Activated CD8-positive, alpha-beta memory T cell treated with anti-CD3 and anti-CD28 coated beads for 24 hours (primary cell): Measurements from ENCODE around the gene CEP295NL.
"Not testable (repeated sequence)": the region's sequence is repeated elsewhere in the genome, so short reads cannot be mapped to it uniquely, and the experiment has no call there.

ENCODE experiments used
- DNase-seq: peaks from one replicate; pipeline ENCODE4 v3.0.0-alpha.2; 2020

Gene CEP295NL

DNA sequence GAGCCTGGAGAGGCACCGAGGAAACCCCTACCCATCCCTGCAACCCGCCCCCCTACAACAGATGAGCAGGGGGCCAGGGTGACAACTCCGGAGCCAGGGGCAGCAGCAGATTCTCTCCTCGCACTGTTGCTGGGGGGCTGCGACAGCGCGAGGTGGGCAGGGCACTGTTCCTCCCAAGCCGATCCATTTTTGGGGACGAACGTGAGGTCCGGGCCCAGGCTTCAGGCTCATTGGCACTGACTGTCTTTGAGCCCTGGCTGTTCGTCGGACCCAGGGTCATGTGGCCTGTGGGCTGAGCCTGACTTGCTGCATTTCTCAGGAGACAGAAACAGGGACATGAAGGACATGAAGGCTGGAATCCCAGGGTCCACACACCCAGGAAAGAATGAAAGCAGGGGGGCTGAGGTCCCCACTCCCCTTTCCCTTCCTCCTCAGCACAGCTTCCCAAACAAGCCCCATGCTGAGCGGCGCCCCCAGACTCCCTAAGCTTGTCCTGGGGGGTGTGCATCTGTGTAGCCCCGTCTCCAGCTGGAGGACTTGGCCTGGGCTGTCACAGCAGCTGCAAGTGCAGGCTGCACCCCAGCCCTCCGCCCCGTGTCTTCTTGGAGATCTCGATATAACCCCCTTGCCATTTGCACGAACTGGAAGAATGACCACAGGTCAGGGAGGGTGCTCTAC is 18.7 kb downstream of the CEP295NL start:
- DNase-seq = no peak

DNA sequence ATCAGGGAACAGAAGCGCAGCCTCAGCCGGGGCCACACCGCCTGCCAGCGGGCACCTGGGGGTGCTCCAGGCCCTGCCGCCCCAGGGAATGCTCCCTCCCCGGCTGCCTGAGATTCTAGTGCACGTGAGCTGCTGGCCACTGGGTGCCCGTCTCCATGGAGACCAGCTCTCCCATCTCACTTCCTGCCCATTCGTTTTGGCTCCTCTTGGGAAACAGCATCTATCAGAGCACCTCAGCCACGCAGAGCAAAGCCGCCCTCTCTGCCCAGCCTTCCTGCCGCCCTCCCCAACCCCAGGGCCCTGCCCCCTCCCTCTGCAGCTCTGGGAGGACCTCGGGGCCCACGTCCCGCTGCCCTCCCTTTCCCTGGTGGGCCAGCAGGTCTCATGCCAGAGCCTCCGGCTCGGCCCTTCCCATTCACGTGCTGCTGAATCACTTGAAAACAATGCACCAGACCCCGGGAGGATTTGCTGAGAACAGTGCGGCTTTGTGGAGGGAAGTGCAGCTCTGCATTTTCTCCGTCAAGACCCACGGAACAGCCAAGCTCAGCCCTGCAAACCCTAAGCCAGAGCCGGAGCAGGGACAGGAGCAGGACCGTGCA is 19.4 kb downstream of the CEP295NL start:
- no peak for DNase-seq

- no peak for DNase-seq
These were observed 19.9 kb downstream of the CEP295NL start for GRCh38 chr17:78883089-78883532.

- no peak for DNase-seq
These were observed 20.4 kb downstream of the CEP295NL start for GRCh38 chr17:78882540-78883088.

DNA sequence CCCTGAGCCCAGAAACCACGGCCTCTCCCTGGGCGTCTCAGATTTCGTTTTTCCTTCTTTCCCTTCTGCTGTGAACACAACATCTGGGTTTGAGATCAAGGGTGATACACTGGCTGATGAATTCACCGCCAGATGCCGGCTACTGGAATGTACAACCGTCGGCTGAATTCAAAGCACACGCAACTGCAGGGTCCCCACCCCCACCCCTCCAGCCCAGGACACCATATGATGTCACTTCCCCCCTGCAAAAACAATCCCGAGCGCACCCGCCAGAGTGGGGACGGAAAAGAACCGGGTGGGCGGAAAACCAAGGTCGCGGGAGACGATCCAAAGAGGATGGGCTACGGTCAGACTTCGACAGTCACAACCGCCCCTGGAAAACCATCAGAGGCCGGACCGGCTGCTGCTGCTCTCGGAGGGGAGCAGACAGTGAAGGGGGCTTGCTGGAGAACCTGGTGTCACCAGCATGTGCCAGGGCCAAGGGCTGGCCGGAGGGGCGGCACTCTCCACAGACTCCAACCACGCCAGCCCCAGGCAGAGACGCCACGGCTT is 23.3 kb downstream of the CEP295NL start:
- no peak for DNase-seq

- no peak for DNase-seq
These were observed 24.0 kb downstream of the CEP295NL start for GRCh38 chr17:78878871-78879527.

DNA sequence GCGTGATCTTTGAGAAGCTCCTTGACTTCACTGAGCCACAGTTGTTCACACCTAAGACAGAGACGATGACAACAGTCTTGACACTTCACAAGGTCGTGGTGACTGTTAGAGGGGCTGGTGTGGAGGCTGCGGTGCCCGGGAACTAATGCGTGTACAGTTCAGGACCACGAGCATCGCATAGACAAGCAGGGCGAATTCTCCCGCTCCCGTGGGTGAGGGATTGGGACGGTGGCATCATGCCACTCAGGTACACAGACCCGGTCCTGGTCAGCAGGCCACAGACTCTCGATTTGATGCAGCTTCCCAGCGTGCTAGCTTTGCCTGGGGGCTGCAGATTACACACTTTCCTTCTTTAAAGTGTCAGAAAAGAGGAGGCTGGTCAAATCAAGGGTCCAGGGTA is 24.7 kb downstream of the CEP295NL start:
- no peak for DNase-seq

GRCh38 chr17:78876954-78877517 is 26.0 kb downstream of the CEP295NL start:
- not testable (repeated sequence) for DNase-seq

GRCh38 chr17:78876094-78876597 is 26.9 kb downstream of the CEP295NL start:
- no peak for DNase-seq

DNA sequence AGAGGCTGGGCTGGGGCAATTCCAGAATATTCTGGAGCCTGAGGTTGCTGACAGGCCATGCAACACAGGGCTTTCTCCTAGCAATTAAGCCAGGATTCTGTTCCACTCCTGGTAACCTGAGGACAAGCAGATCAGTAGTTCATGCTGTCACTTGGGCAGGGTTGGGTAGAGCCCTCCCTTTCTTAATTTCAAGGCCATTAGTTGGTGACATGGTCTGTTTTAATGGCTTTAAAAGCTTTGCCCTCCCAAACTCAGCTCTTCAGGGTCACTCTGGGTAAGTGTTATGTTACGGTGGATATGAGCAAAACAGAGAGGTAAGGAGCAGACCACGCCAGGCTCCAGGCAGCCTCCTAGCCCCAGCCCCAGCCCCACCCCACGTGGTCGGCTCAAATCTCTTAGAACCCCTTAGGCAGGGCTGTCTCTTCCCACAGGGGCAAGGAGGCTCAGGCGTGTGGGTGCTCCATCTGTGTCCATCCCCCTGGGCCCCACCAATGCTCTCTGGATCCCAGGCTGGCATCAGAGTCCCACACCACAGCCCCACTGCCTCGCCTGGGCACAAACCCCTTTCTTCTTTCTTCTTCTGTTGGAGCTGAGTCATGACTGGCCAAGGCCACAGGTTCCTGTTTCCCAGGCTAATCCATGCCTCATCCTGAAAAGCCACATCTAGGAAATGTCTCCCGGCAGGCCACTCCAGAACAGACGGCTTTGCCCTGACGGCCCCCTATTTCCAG is 27.5 kb downstream of the CEP295NL start:
- no peak for DNase-seq

GRCh38 chr17:78873519-78874340 is 29.3 kb downstream of the CEP295NL start:
- no peak for DNase-seq

GRCh38 chr17:78872486-78872885 is 30.5 kb downstream of the CEP295NL start:
- DNase-seq = no peak

DNA sequence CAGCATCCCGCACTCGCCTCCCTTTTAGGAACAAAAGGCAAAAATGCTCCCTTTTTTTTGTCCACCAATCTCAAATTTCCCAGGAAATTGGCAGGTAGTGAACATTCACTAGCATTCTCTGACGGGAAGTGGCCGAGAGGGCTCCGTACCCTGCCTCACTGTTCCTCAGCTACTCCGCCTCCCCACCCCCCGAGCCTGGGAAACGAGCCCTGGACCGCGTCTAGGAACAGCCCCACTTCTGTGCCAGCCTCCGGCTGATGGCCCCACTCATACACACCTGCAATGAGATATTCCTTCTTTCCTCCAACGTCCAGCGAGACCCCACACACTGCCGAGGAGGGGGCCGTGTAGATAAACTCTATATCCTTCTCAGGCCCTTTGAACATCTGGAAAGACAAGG is 32.4 kb downstream of the CEP295NL start:
- no peak for DNase-seq

DNA sequence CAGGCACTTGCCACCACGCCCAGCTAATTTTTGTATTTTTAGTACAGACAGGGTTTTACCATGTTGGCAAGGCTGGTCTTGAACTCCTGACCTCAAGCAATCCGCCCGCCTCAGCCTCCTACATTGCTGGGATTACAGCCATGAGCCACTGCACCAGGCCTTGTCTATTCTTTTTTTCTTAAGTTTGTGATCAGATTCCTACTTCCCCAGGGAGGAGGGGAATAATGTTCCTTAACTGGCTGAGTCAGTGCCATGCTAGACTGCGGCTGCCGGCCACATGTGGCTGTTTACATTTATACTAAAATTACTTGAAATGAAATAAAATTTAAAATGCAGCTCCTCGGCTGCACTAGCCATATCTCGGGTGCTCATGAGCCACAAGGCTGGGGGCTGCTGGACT is 34.6 kb downstream of the CEP295NL start:
- DNase-seq = no peak

- DNase-seq = not testable (repeated sequence)
These were observed 36.0 kb downstream of the CEP295NL start for GRCh38 chr17:78867046-78867445.

GRCh38 chr17:78865682-78866390 is 37.2 kb downstream of the CEP295NL start:
- peak; percentile 89 for DNase-seq

GRCh38 chr17:78864117-78864516 is 38.9 kb downstream of the CEP295NL start:
- DNase-seq = no peak

DNA sequence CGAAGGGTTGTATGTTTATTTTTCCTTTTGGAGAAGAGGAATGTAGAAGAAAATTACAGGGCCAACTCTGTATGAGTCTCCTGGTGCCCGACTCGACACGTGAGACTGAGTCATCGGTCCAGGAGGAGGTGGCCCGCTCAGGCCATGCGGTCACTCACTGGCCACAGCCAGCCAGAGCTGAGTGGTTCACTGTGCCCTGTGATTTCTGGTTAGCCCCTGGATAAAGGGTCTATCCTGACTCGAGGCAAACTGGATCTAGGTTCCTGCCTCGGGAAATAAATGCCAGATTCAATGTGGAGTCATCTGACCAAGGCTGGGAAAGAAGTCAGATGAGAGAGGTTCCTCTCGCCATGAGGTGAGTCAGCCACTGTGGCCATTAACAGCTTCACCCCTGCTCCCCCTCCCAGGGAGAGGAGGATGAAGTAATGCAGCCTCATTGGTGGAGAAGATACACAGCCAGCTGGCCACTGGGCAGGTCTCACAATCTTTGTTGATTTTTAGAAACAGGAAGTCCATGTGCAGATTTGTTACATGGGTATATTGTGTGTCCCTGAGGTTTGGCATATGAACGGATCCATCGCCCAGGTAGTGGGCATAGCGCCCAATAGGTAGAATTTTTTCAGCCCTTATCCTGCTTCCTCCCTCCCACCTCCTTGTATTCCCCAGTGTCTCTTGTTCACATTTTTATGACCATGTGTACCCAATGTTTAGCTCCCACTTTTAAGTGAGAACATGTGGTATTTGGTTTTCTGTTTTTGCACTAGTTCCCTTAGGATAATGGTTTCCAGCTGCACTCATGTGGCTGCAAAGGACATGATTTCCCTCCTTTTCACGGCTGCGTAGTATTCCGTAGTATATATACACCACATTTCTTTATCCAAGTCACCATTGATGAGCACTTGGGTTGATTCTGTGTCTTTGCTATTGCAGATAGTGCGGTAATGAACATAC is 40.7 kb downstream of the CEP295NL start:
- no peak for DNase-seq

DNA sequence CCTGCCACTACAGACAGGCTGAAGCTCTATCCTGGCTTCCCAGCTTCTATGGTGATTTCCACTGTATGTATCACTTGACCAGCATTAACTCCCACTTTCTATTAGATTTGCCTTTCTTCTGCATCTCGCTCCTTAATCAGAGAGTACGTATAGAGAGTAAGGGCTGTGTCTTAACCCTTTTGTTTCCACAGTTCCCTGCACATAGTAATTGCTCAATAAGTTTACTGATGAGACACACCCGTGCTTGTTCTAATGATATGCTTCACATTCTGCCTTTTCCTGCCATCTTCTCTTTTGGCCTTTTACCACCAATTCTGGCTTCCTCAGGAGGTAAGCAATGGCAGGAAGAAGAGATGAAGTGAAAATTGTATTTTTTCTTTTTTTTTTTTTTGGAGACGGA is 41.8 kb downstream of the CEP295NL start:
- DNase-seq = no peak

DNA sequence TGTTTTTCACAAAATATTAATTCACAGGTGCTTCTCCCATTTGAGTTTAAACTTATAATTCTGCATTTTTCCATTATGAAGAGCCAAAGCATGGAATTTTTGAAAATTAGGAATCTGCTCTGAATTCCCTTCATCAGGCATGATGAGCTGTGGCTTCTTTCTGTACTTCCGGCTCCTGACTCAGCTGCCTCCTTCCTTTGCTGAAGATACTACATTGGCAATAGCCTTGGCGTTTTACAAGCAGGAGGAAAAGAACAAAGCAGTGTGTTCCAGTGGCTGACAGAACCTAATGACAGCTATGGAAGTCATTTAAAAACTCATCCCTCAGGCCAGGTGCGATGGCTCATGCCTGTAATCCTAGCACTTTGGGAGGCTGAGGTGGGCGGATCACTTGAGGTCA is 44.0 kb downstream of the CEP295NL start:
- DNase-seq = no peak
